Transverse colon (tissue), 4 donors: ENCODE measurements around the gene C10orf90. TPM values are rescaled to one million over a fixed set of nuclear protein-coding genes. Genes with fewer than 3 reads are reported as not detected.

Experiments
- DNase-seq: peaks from one replicate; pipeline ENCODE4 v3.0.0-alpha.2; 2019
- H3K27ac ChIP-seq, 4 donors: fragments of 200-600 bp; sonication (generic); 2 replicates each; pipeline ENCODE4 v1.5.1; 2016 to 2018; ENCODE audit warnings: inconsistent platforms in 4 of 4
- H3K27me3 ChIP-seq: fragments of 200-600 bp; sonication (generic); 2 replicates; pipeline ENCODE4 v1.5.1; 2017; ENCODE audit warnings: inconsistent platforms
- H3K36me3 ChIP-seq, 4 donors: fragments of 200-600 bp; sonication (generic); 2 replicates each; pipeline ENCODE4 v1.5.1; 2017 to 2019; ENCODE audit warnings: inconsistent platforms in 4 of 4
- H3K4me1 ChIP-seq, 4 donors: fragments of 200-600 bp; sonication (generic); 2 replicates each; pipeline ENCODE4 v1.5.1; 2017 to 2020; ENCODE audit warnings: inconsistent platforms in 4 of 4
- H3K4me3 ChIP-seq, 4 donors: fragments of 200-600 bp; sonication (generic); 1 replicate in 1 of 4; 2 replicates in 3 of 4; pipeline versions ENCODE4 v1.5.1 to v1.6.1; 2017 to 2019; ENCODE audit warnings: inconsistent platforms in 4 of 4
- H3K9me3 ChIP-seq, 2 donors: fragments of 200-600 bp; sonication (generic); 2 replicates each; pipeline ENCODE4 v1.5.1; 2017 to 2019; ENCODE audit warnings: inconsistent platforms in 2 of 2
- EP300 ChIP-seq: sonication (generic); formaldehyde crosslinking; IDR thresholded peaks from one replicate; pipeline ENCODE4 v1.6.1; 2017; ENCODE audit warnings: antibody characterized with exemption, low read depth
- POLR2A ChIP-seq: fragments of 450-650 bp; IDR thresholded peaks from one replicate; pipeline ENCODE4 v1.6.1; 2016; ENCODE audit warnings: antibody characterized with exemption, mild to moderate bottlenecking, moderate library complexity
- POLR2AphosphoS5 ChIP-seq, 3 donors: sonication (generic); formaldehyde crosslinking; IDR thresholded peaks; one replicate each; pipeline ENCODE4 v1.6.1; 2016; ENCODE audit warnings: antibody characterized with exemption in 3 of 3
- WGBS, 2 donors: methylation state at CpG; one replicate each; pipeline ENCODE4 v1.1.5; 2018; ENCODE audit warnings: low coverage in 1 of 2; 5-methylcytosine and 5-hydroxymethylcytosine counted together
- in situ Hi-C, 4 donors: fragments of 200-750 bp; cut with MboI; loops; one replicate each; pipeline versions ENCODE4 v1.15.0 to v1.15.1; 2017; ENCODE audit warnings: low sequenced_read_pairs in 3 of 4, low pct_ligation_motif_present in 1 of 4, low pct_unique_long_range_greater_than_20kb in 1 of 4
- intact Hi-C: fragments of 100-400 bp; cut with DNase I; formaldehyde crosslinking; loops from one replicate; pipeline ENCODE4 v1.15.1; 2023; ENCODE audit warnings: low total_unique reads
- total RNA-seq, 4 donors: library from RNA; depleted of rRNA; stranded (reverse); fragments of >200 nt; gene quantifications; one replicate each; pipeline ENCODE4 v1.1.0, GENCODE V29; 2016
- TF ChIP-seq, protein P1 (sequence below), 5 experiments: fragments of 200-600 bp in 3 of 5; fragments of 450-650 bp in 2 of 5; sonication (generic) in 3 of 5; IDR thresholded peaks; 1 replicate in 2 of 5; 2 replicates in 3 of 5; pipeline ENCODE4 v1.5.1; 2016 to 2017; ENCODE audit warnings: antibody characterized with exemption in 5 of 5, inconsistent platforms in 3 of 5, mild to moderate bottlenecking in 2 of 5, moderate library complexity in 1 of 5

C10orf90 gene
- total RNA-seq, 4 donors from 2014 or later = not detected

DNA sequence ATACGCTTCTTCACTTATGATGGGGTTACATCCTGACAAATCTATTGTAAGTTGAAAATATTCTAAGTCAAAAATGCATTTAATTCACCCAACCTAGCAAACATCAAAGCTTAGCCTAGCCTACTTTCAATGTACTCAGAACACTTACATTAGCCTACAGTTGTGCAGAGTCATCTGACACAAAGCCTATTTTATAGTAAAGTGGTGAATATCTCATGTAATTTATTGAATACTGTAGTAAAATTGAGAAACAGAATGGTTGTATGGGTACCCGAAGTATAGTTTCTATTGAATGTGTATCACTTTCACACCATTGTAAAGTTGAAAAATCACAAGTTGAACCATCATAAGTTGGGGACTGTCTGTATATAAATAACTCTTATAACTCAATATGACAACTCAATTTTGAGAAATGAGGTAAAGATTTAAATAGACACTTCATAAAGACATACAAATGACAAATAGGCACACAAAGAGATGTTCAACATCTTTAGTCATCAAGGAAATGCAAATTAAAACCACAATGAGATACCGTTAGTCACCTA is 73.9 kb downstream of the C10orf90 start:
- in situ Hi-C loops (no loop called here), intact Hi-C loops (no loop called here)
- WGBS, 2 donors = 79 to 84% methylated on average over 3 of the region's 3 CpGs
- TF ChIP-seq EP300 = no peak
- TF ChIP-seq POLR2AphosphoS5 (IDR thresholded peaks at IDR 0.05) = no peak
- no peak for TF ChIP-seq POLR2A
- TF ChIP-seq, protein P1, sequence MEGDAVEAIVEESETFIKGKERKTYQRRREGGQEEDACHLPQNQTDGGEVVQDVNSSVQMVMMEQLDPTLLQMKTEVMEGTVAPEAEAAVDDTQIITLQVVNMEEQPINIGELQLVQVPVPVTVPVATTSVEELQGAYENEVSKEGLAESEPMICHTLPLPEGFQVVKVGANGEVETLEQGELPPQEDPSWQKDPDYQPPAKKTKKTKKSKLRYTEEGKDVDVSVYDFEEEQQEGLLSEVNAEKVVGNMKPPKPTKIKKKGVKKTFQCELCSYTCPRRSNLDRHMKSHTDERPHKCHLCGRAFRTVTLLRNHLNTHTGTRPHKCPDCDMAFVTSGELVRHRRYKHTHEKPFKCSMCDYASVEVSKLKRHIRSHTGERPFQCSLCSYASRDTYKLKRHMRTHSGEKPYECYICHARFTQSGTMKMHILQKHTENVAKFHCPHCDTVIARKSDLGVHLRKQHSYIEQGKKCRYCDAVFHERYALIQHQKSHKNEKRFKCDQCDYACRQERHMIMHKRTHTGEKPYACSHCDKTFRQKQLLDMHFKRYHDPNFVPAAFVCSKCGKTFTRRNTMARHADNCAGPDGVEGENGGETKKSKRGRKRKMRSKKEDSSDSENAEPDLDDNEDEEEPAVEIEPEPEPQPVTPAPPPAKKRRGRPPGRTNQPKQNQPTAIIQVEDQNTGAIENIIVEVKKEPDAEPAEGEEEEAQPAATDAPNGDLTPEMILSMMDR (IDR thresholded peaks at IDR 0.05) = no peak
- H3K4me3 ChIP-seq = no peak overlapping the region
- H3K27me3 ChIP-seq = no peaks in the 10 kb centered on the region
- H3K4me1 ChIP-seq = no peaks in the 10 kb centered on the region
- no peak overlapping the region for H3K27ac ChIP-seq
- no peaks in the 10 kb centered on the region for H3K36me3 ChIP-seq
- no peak for DNase-seq
- H3K9me3 ChIP-seq = no peaks in the 10 kb centered on the region

DNA sequence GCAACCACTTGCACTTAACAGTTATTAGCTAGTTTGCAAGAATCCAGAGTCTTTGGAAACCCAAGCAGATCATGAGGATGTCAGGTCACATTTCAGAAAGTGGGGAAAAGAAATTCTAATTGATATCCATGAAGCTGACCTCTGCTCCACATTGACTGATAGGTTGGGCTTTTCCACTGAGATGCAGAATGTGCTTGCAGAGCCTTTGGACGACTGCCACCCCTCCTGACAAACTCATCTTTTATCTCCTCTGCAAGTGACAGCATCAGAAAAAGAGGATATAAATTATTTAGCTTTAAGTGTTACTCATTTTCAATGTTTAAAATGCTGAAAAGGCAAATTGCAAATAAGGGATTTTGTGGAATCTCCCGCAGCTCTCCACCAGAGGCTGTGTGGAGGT is 75.3 kb downstream of the C10orf90 start:
- TF ChIP-seq POLR2A (no peak), POLR2AphosphoS5 (IDR thresholded peaks at IDR 0.05) (no peak), EP300 (no peak)
- TF ChIP-seq, protein P1 (IDR thresholded peaks at IDR 0.05) = no peak
- WGBS, 2 donors = 31 to 40% methylated on average over 2 of the region's 2 CpGs
- in situ Hi-C loops = no loop called here
- intact Hi-C loops = no loop called here
- no peaks in the 10 kb centered on the region for H3K27me3 ChIP-seq
- H3K27ac ChIP-seq = no peak overlapping the region
- no peaks in the 10 kb centered on the region for H3K4me1 ChIP-seq
- H3K36me3 ChIP-seq = no peaks in the 10 kb centered on the region
- DNase-seq = no peak
- no peaks in the 10 kb centered on the region for H3K9me3 ChIP-seq
- H3K4me3 ChIP-seq = no peak overlapping the region

DNA sequence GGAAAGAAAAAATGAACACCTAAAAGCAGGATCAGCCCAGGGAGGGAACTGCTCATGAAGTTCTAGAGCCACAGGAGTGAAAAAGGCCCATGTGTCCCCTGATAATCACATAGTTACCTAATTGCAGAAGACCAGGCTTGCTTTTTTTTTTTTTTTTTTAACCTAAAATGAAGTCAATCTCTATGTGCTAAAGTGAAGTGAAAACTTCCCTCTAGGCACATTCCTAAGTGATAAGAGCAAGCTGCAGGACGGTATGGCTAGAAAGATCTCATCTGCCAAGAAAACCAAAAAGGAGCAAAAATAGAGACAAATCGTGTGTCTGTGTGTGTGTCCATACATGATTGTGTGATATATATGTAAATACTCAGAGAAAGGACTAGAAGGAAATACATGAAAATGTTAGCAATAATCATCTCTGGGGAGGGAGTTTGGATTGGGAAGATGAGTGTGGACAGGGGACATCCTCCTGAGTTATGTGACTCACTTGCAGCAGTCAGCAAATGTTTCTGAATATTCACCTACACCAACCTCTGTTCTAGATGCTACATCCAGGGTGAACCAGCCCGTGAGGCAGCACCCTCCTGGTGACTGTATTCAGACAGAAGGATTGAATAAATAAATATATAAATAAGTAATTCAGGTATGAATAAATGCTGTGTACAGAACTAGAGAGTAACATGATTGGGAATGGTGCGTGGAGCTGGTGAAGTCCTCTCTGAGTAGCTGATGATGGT is 76.4 kb downstream of the C10orf90 start:
- TF ChIP-seq POLR2A = no peak
- TF ChIP-seq EP300 = no peak
- TF ChIP-seq POLR2AphosphoS5 (IDR thresholded peaks at IDR 0.05) = no peak
- TF ChIP-seq, protein P1 (IDR thresholded peaks at IDR 0.05) = no peak
- in situ Hi-C loops = no loop called here
- no peak for DNase-seq
- Histone ChIP-seq H3K9me3 (no peaks in the 10 kb centered on the region), H3K4me1 (no peaks in the 10 kb centered on the region), H3K27me3 (no peaks in the 10 kb centered on the region), H3K27ac (no peak overlapping the region), H3K36me3 (no peaks in the 10 kb centered on the region), H3K4me3 (no peak overlapping the region)
- intact Hi-C loops = no loop called here
- 69 to 79% methylated on average over 4 of the region's 4 CpGs for WGBS, 2 donors

DNA sequence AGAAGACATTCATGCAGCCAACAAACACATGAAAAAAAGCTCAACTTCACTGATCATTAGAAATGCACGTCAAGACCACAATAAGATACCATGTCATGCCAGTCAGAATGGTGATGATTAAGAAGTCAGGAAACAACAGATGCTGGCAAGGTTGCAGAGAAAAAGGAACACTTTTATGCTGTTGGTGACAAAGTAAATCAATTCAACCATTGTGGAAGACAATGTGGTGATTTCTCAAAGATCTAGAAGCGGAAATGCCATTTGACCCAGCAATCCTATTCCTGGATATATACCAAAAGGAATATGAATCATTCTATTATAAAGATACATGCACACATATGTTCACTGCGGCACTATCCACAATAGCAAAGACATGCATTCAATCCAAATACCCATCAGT is 77.6 kb downstream of the C10orf90 start:
- Histone ChIP-seq H3K27me3 (no peaks in the 10 kb centered on the region), H3K4me3 (no peak overlapping the region), H3K36me3 (no peaks in the 10 kb centered on the region), H3K27ac (no peak overlapping the region), H3K4me1 (no peaks in the 10 kb centered on the region), H3K9me3 (no peaks in the 10 kb centered on the region)
- TF ChIP-seq EP300 = no peak
- no peak for TF ChIP-seq POLR2AphosphoS5 (IDR thresholded peaks at IDR 0.05)
- TF ChIP-seq POLR2A = no peak
- TF ChIP-seq, protein P1 (IDR thresholded peaks at IDR 0.05) = no peak
- intact Hi-C loops (no loop called here), in situ Hi-C loops (no loop called here)
- no peak for DNase-seq
- WGBS, 2 donors = 84 to 96% methylated on average over 3 of the region's 3 CpGs
